ENCODE data around the gene KLF11.
"Not testable (repeated sequence)": the region's sequence is repeated elsewhere in the genome, so short reads cannot be mapped to it uniquely, and the experiment has no call there.

Gene KLF11

DNA sequence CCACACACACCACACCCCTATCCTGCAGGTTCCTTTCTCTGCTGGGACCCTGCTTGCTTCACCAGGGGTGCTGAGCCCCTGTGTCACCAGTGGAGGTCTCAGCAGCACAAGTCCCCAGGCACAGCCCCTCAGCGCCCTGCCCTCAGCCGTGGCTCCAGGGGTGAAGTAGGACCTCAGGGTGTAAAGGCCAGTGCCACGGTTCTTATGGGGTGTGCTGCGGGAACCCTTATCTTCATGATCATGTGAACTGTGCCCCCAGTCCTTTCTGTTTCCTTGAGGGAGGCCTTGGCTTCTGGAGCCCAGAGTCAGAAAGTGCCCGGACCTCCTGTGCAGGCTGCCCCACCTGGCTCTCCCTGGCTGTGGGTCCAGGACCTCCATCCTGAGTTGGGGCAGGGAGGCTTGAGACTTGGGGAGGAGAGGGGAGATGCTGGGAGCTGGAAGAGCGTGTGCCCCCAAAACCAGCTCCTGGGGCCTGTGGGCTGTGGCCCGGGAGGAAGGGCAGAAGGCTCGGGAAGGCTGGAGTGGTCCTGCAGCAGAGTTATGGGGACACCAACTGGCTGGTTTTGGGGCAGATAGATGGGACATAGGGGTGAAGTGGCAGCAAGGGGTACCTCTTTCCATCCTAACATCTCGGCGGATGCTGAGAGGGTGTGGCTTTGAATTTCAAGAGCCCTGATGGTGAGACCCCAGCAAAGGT lies 20.2 kb upstream of the KLF11 start:
- in situ Hi-C loops (cut with MboI; ENCODE audit: low sequenced_read_pairs): no loop called here

DNA sequence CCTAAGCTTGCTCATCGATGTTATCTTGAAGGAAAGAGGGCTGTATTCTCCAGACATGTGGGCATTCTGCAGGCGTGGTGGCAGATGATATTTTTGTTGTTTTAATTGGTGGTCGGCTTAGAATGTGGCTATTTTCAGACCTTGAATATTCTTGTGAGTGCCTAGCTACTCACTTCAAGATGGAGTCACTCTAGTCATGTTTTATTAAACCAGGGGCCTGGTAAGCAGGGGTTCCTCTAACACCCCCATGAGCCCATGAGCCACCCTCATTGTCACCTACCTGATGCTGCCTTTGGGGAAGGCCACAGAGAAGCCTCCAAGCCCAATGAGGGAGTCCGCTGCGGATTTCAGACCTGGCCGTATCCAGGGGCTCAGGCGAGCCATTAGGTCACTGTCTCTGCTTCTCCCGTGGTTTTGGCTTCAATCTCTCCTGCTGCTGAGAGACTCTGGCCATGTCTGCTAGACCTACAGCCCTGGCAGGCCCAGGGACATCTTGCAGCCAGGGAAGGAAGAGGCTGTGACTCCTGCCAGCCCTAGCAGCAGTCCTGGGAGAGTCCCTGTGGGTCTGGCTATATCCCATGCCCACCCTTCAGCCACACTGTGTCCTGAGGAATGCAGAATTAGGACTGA lies 16.3 kb upstream of the KLF11 start:
- in situ Hi-C loops (cut with MboI; ENCODE audit: low sequenced_read_pairs): no loop called here

- in situ Hi-C loops (cut with MboI; ENCODE audit: low sequenced_read_pairs): no loop called here
These were observed 15.6 kb upstream of the KLF11 start for GRCh38 chr2:10027660-10028330.

GRCh38 chr2:10028407-10028987 lies 14.9 kb upstream of the KLF11 start:
- in situ Hi-C loops (cut with MboI; ENCODE audit: low sequenced_read_pairs): no loop called here

DNA sequence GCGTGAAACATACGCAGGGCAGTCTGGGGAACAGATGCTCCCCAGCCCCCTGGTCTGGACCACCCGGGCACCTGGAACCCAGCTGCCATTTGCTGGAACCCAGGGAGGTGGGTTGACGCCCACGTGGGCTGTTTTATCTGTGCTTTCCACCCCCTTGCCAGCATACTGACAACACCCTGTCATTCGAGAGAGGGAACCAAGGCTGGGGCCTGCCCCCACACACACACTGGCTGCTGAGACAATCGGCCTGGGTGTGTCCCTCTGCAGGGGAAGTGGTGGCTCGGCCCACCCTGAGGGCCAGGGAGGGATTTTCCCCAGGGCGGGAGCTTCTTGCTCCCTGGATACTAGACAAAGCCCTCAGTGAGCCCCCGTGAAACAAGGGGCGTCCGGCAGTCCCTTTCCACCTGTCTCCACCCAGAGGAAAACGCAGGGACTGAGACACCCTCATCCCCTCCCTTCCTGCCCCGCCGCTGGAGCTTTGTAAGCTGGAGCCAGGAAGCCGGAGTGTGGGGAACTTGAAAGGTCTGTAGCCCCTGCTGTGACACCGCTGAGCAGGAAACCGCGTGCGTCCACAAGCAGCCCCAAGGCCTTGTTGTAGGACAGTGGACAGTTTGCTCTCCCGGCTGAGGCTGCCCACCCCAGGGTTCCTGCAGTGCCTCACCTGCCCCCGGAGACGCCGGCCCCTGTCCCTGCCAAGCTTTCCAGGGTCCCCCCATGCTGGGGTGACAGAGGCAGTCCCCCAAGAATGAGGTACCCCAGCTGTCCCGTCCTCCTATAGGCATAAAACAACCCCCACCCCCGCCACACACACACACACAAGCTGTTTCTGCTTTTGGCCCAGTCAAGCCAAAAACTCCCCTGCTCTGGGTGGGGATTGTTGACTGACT lies 14.1 kb upstream of the KLF11 start:
- in situ Hi-C loops (cut with MboI; ENCODE audit: low sequenced_read_pairs): no loop called here

DNA sequence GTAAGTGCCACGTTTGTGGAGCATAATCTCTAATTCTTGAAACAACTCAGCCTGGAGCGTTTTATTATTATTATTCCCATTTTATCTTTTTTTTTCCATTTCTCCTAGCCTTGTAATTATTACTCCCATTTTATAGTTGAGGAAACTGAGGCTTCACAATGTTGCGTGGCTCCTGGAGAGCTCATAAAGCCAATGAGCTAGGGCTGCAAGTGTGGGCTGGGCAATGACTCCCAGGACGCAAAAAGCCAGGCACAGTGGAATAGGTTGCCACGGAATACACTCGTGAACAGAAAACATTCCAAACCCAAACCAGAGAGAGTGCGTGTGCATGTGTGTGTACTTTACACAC lies 13.5 kb upstream of the KLF11 start:
- in situ Hi-C loops (cut with MboI; ENCODE audit: low sequenced_read_pairs): no loop called here

- in situ Hi-C loops (cut with MboI; ENCODE audit: low sequenced_read_pairs): no loop called here
These were observed 13.0 kb upstream of the KLF11 start for GRCh38 chr2:10030311-10030736.

GRCh38 chr2:10030798-10031197 lies 12.6 kb upstream of the KLF11 start:
- in situ Hi-C loops (cut with MboI; ENCODE audit: low sequenced_read_pairs): not testable (repeated sequence)

GRCh38 chr2:10031886-10032745 lies 11.2 kb upstream of the KLF11 start:
- in situ Hi-C loops (cut with MboI; ENCODE audit: low sequenced_read_pairs): no loop called here

DNA sequence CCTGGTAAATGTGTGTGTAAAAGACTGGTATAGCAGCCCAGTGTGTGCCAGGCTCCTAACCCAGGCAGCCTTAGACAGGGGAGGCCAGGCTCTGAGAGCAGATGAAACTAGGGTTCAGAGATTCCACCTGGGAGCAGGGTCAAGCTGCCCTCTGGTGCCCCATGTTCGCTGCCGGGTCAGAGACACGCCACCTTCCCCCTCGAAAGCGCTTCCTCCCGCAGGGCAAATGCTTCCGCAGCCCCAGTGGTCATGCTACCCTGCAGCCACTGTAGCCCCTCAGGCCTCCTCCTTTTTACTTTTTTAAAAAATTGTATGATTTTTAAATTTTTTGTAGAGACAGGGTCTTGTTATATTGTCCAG lies 10.6 kb upstream of the KLF11 start:
- in situ Hi-C loops (cut with MboI; ENCODE audit: low sequenced_read_pairs): no loop called here

- in situ Hi-C loops (cut with MboI; ENCODE audit: low sequenced_read_pairs): no loop called here
These were observed 9.9 kb upstream of the KLF11 start for GRCh38 chr2:10033251-10034006.

GRCh38 chr2:10034333-10035052 lies 8.9 kb upstream of the KLF11 start:
- in situ Hi-C loops (cut with MboI; ENCODE audit: low sequenced_read_pairs): no loop called here

DNA sequence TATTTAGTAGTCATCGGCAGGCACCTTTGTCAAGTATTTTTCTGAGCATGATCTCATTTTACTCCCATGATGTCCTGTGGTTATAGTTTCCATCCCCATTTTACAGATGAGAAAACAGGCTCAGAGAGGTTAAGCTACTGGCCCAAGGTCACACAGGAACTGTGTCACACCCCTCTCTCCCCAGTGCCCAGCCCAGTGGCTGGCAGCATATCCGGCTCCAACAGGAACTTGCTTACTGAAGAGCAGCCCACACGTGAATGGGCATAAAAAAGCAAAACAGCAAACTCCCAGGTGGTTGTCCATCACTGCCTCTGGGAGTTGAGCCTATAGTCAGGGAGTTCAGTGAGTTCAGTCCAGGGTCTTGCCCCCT lies 8.3 kb upstream of the KLF11 start:
- in situ Hi-C loops (cut with MboI; ENCODE audit: low sequenced_read_pairs): no loop called here

- in situ Hi-C loops (cut with MboI; ENCODE audit: low sequenced_read_pairs): no loop called here
These were observed 7.7 kb upstream of the KLF11 start for GRCh38 chr2:10035633-10036032.

- in situ Hi-C loops (cut with MboI; ENCODE audit: low sequenced_read_pairs): no loop called here
These were observed 7.1 kb upstream of the KLF11 start for GRCh38 chr2:10036095-10036884.

DNA sequence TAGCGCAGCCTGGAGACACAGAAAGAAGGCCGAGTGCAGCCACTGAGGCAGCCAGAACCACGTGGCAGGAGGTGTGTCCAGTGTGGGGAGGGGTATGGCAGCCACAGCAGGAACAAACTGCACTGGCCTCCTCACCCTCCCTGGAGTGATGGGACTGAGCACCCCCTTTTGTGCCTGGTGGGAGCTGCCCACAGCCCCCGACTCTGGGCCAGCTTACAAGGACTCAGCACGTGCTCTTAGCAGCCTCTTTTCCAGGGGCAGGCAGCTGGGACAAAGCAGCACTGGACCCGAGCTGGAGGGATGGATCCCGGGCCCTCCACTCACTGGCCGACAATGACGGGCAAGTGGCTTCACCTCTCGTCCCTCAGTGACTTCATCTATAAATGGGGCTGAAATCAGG lies 5.2 kb upstream of the KLF11 start:
- in situ Hi-C loops (cut with MboI; ENCODE audit: low sequenced_read_pairs): no loop called here

DNA sequence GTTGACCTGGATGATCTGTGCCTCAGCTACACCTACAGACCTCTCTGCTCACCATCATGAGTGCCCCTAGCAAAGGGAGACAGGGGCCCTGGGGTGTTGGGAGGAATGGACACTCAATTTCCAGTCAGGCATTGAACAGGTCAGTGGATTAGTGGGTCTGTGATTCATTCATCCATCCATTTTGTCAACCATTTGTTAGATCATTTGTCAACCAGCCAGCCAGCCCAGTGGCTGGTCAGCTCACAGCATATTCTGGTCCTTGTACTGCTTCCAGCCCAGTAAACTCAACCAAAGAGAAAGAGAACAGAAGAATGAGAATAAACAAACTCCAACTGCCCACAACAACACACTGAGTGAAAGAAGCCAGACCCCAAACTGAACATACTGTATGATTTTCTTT lies 4.6 kb upstream of the KLF11 start:
- in situ Hi-C loops (cut with MboI; ENCODE audit: low sequenced_read_pairs): no loop called here
